Stomach smooth muscle (tissue), 2 donors: Measurements from ENCODE around the gene IFNGR2.
A peak's percentile ranks its signal among the peaks of the same experiment; 100 is the strongest.

Source experiments
- H3K27ac ChIP-seq: one replicate; pipeline ENCODE4 v1.7.0; 2013; ENCODE audit warnings: mild to moderate bottlenecking, low read length, inconsistent platforms
- H3K27me3 ChIP-seq, 2 donors: one replicate each; pipeline ENCODE4 v1.7.0; 2013; ENCODE audit warnings: low read length in 2 of 2; ENCODE audit not compliant: insufficient read depth in 2 of 2, control insufficient read depth in 1 of 2
- H3K36me3 ChIP-seq, 2 donors: one replicate each; pipeline ENCODE4 v1.7.0; 2013; ENCODE audit warnings: low read length in 2 of 2; ENCODE audit not compliant: control insufficient read depth in 2 of 2, insufficient read depth in 2 of 2
- H3K4me1 ChIP-seq: one replicate; pipeline ENCODE4 v1.7.0; 2013; ENCODE audit warnings: low read length; ENCODE audit not compliant: control insufficient read depth, insufficient read depth
- H3K4me3 ChIP-seq, 2 donors: one replicate each; pipeline ENCODE4 v1.7.0; 2013; ENCODE audit warnings: low read length in 2 of 2
- H3K9ac ChIP-seq, 2 donors: one replicate each; pipeline ENCODE4 v1.7.0; 2013; ENCODE audit warnings: low read length in 2 of 2, mild to moderate bottlenecking in 1 of 2
- H3K9me3 ChIP-seq, 2 donors: one replicate each; pipeline ENCODE4 v1.7.0; 2013; ENCODE audit warnings: low read length in 2 of 2; ENCODE audit not compliant: control insufficient read depth in 2 of 2
- donor health status: healthy.
- donor health status: Pancreatic carcinoma.

The IFNGR2 gene

DNA sequence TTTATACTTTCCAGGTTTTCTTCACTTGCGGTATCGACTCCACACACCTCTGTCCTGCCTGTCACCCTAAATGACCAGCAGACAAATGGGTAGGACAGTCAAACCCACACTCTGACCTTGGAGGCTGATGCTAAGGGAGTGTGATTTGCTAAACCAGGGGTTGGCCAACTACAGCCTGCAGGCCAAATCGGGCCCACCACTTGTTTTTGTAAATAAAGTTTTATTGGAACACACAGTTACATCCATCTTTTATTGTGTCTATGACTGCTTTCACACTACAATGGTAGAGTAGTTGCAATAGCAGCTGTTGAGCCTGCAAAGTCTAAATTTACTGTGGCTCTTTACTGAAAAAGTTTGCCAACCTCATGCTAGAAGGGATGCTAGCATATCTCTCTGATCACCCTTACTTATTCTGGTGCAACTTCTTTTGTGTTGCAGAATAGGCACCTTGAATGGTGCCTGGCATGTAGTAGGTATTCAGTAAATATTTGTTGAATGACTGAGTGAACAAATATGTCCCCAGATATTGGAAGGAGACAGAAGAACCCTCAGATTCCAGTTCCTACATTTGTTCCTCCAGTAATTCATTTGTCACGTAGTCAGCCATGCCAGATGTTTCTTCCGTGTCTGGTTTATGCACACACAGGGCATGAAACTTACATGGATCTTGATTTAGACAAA is 18.6 kb downstream of the IFNGR2 start:
- Histone ChIP-seq H3K36me3 (peaks cover 29 to 40% of the 10 kb centered on the region in 2 donors), H3K27me3 (no peaks in the 10 kb centered on the region), H3K4me1 (peaks cover 7% of the 10 kb centered on the region)

DNA sequence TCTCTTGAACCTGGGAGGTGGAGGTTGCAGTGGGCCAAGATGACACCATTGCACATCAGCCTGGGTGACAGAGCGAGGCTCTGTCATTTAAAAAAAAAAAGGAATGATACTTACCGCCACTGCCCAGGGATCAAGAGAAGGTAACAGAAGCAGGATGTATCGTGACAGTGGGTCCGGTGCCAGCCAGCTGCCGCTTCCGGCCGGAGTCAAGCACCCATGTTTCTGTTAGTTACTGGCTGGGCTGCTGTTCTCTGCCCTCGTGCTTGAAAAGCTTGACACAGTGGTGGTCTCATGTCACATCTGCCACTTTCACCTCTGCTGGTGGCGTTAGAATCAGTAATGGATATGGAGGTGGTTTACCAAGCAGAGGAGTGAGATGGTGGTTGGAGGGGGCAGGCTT is 21.0 kb downstream of the IFNGR2 start:
- peaks cover 43 to 48% of the 10 kb centered on the region in 2 donors for H3K36me3 ChIP-seq
- H3K4me3 ChIP-seq, result no peak overlapping the region
- no peak overlapping the region for H3K9ac ChIP-seq
- no peak overlapping the region for H3K27ac ChIP-seq
- H3K4me1 ChIP-seq, result peaks cover 14% of the 10 kb centered on the region
- no peaks in the 10 kb centered on the region for H3K27me3 ChIP-seq
- no peaks in the 10 kb centered on the region for H3K9me3 ChIP-seq

More for the DNA sequence above, 18.6 kb downstream of the IFNGR2 start:
- Histone ChIP-seq H3K9ac (no peak overlapping the region), H3K4me3 (no peak overlapping the region), H3K27ac (no peak overlapping the region), H3K9me3 (no peaks in the 10 kb centered on the region)

DNA sequence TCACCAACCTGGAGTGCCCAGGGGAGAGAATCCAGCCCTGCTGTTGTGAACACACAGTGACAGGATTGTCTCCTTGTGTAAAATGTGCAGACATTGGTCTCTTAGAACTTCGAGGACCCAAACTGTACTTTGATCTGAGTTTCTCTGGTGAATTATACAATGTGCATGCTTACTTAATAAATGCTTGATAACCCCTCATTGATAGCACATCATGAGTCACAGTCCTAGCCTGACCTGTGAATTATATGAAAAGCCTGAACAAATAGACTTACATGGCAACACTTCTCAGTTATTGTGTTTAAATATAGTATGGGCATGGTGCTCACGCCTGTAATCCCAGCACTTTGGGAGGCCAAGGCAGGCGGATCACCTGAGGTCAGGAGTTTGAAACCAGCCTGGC is 22.6 kb downstream of the IFNGR2 start:
- no peak overlapping the region for H3K27ac ChIP-seq
- H3K9me3 ChIP-seq, result no peaks in the 10 kb centered on the region
- H3K4me1 ChIP-seq, result peaks cover 10% of the 10 kb centered on the region
- H3K9ac ChIP-seq, result no peak overlapping the region
- peaks cover 45 to 49% of the 10 kb centered on the region in 2 donors for H3K36me3 ChIP-seq
- no peaks in the 10 kb centered on the region for H3K27me3 ChIP-seq
- H3K4me3 ChIP-seq, result no peak overlapping the region

DNA sequence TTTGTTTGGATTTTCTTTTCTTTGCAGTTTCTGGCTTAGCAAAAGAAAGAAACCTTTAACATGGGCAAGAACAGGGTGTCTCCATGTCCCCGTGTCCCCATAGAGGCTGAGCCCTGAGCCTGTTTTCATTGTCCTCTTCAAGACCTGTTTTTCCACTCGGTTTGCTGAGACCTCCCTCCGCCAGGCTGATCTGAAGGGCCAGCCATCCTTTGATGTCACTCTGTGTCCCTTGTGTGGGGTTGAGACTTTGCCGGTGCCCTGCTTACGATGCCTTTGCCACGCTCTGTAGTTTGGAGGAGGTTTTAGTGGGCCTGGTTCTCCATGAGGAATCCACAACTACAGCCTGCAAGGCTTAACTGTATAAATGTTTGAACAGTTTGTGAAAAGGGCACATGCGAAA is 23.8 kb downstream of the IFNGR2 start:
- H3K9me3 ChIP-seq, result no peaks in the 10 kb centered on the region
- peaks cover 10% of the 10 kb centered on the region for H3K4me1 ChIP-seq
- no peak overlapping the region for H3K4me3 ChIP-seq
- H3K9ac ChIP-seq, result no peak overlapping the region
- H3K27ac ChIP-seq, result no peak overlapping the region
- H3K27me3 ChIP-seq, result no peaks in the 10 kb centered on the region
- H3K36me3 ChIP-seq, result peaks cover 42 to 49% of the 10 kb centered on the region in 2 donors

- peaks cover 10% of the 10 kb centered on the region for H3K4me1 ChIP-seq
- H3K4me3 ChIP-seq, result no peak overlapping the region
- no peak overlapping the region for H3K9ac ChIP-seq
- H3K27me3 ChIP-seq, result no peaks in the 10 kb centered on the region
- H3K36me3 ChIP-seq, result peaks cover 54 to 62% of the 10 kb centered on the region in 2 donors
- no peaks in the 10 kb centered on the region for H3K9me3 ChIP-seq
- peak overlapping the region; percentile 24 for H3K27ac ChIP-seq
These were observed 25.5 kb downstream of the IFNGR2 start for GRCh38 chr21:33428669-33429068.

DNA sequence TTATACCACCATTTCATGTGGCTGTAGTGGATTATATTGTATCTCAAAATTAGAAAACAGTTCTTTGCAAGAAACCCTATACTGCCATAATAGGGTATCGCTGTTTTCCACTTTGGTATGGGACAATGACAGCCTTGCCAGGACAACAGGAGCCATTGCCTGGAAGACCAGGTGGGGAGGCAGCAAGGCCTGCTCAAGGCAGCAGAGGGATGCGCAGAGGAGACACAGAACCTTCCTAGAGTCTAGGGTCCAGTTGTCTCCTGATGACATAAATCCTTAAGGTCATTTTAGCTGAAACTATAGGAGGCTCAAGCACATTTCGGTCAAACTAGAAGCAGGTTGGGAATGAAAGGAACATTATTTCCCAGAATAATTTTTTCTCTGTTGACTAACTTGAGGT is 27.6 kb downstream of the IFNGR2 start:
- no peak overlapping the region for H3K9ac ChIP-seq
- H3K4me1 ChIP-seq, result peaks cover 14% of the 10 kb centered on the region
- H3K27ac ChIP-seq, result no peak overlapping the region
- H3K27me3 ChIP-seq, result no peaks in the 10 kb centered on the region
- peaks cover 45 to 53% of the 10 kb centered on the region in 2 donors for H3K36me3 ChIP-seq
- no peaks in the 10 kb centered on the region for H3K9me3 ChIP-seq
- H3K4me3 ChIP-seq, result no peak overlapping the region

- no peak overlapping the region for H3K27ac ChIP-seq
- H3K4me1 ChIP-seq, result peaks cover 14% of the 10 kb centered on the region
- H3K36me3 ChIP-seq, result peaks cover 44 to 47% of the 10 kb centered on the region in 2 donors
- H3K9ac ChIP-seq, result no peak overlapping the region
- H3K4me3 ChIP-seq, result no peak overlapping the region
- H3K27me3 ChIP-seq, result no peaks in the 10 kb centered on the region
- H3K9me3 ChIP-seq, result no peaks in the 10 kb centered on the region
These were observed 29.3 kb downstream of the IFNGR2 start for GRCh38 chr21:33432496-33432895.

DNA sequence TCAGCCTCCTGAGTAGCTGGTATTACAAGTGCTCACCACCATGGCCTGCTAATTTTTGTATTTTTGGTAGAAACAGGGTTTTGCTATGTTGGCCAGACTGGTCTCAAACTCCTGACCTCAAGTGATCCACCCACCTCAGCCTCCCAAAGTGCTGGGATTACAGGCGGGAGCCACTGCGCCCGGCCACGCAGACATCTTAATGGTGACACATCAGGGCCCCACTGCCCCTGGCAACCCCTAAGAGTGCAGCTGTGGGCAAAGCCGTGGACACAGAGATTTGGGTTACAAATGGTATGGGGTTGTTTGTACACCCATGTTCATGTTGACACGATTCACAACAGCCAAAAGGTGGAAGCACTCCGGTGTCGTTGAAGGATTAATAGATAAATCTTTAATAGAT is 29.8 kb downstream of the IFNGR2 start:
- Histone ChIP-seq H3K36me3 (peaks cover 48 to 51% of the 10 kb centered on the region in 2 donors), H3K4me3 (no peak overlapping the region), H3K4me1 (peaks cover 14% of the 10 kb centered on the region), H3K9ac (no peak overlapping the region), H3K27me3 (no peaks in the 10 kb centered on the region), H3K9me3 (no peaks in the 10 kb centered on the region), H3K27ac (peak overlapping the region; percentile 41)

- H3K9ac ChIP-seq, result no peak overlapping the region
- no peaks in the 10 kb centered on the region for H3K9me3 ChIP-seq
- peaks cover 52% of the 10 kb centered on the region in 2 donors for H3K36me3 ChIP-seq
- H3K4me3 ChIP-seq, result no peak overlapping the region
- no peaks in the 10 kb centered on the region for H3K27me3 ChIP-seq
- peaks cover 14% of the 10 kb centered on the region for H3K4me1 ChIP-seq
- H3K27ac ChIP-seq, result peak overlapping the region; percentile 41
These were observed 30.4 kb downstream of the IFNGR2 start for GRCh38 chr21:33433425-33434114.

DNA sequence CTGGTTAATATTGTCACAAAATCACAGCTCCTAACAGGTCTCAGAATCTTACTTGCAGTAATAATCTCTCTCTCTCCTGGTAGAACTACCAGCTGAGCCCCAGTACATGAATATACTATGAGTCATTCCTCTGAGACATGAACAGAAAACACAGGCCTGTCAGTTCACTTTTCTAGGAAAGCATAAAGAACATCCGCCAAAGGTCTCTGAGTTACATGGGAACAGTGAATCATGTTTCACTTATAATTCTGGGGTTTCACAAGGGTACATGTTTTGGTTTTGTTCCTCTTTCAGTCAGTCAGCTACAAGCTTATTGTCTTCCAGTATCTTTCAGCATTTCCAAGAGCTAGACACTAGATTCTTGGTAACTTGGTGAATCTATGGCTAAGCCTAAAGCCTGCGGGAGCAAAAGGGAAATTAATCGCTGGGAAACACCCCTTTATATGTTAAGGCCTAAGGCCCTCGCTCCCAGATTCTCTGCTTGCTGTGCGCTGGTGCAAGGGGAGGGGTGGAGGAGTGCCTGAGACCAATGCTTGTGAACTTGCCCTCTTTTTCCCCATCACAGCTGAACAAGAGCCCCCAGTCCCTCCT is 31.7 kb downstream of the IFNGR2 start:
- H3K9ac ChIP-seq, result peak overlapping the region in 1 of 2 donors; percentile 1
- H3K27me3 ChIP-seq, result no peaks in the 10 kb centered on the region
- H3K36me3 ChIP-seq, result peaks cover 49% of the 10 kb centered on the region in 2 donors
- no peaks in the 10 kb centered on the region for H3K9me3 ChIP-seq
- no peak overlapping the region for H3K4me3 ChIP-seq
- peaks cover 4% of the 10 kb centered on the region for H3K4me1 ChIP-seq
- peak overlapping the region; percentile 63 for H3K27ac ChIP-seq

DNA sequence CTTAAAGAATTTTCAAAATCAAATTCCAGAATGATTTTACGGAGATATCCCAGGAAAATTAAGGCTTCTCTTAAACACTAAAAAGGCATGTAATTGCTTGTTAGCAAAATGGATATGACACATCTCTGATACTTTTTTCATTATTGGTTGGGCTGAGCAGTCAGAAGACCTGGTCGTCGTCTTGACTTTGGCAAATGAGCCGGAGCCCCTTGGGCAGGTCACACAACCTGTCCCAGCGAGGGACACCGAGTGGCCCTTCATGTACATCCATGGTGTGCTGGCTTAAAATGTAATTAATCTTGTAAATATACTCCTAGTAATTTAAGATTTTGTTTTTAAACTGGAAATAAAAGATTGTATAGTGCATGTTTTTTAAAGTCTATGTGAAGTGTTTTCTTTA is 33.9 kb downstream of the IFNGR2 start:
- Histone ChIP-seq H3K4me3 (no peak overlapping the region), H3K9me3 (no peaks in the 10 kb centered on the region), H3K9ac (no peak overlapping the region), H3K27ac (no peak overlapping the region), H3K27me3 (no peaks in the 10 kb centered on the region), H3K4me1 (peaks cover 7% of the 10 kb centered on the region), H3K36me3 (peaks cover 37 to 41% of the 10 kb centered on the region in 2 donors)
